GM12891 (cell line): ENCODE results near the gene CHST6.
"Not testable (repeated sequence)": the region's sequence is repeated elsewhere in the genome, so short reads cannot be mapped to it uniquely, and the experiment has no call there.

Source experiments
- DNase-seq: peaks from one replicate; pipeline ENCODE4 v3.0.0; 2011; ENCODE audit warnings: low spot score; ENCODE audit not compliant: insufficient read length
- FAIRE-seq: peaks from 2 replicates; lab custom pipeline; 2011; peaks lifted over from hg19 to GRCh38; lab: Jason Lieb, UNC
- PAX5 ChIP-seq: IDR thresholded peaks from 2 replicates; pipeline ENCODE4 v1.6.1; 2011; ENCODE audit warnings: low read length, moderate library complexity, mild to moderate bottlenecking; ENCODE audit not compliant: insufficient read depth, severe bottlenecking
- POLR2A ChIP-seq: IDR thresholded peaks from 2 replicates; pipeline ENCODE4 v1.6.1; 2011; ENCODE audit warnings: low read depth, low read length, control low read depth
- POLR2AphosphoS5 ChIP-seq: IDR thresholded peaks from 2 replicates; pipeline ENCODE4 v1.6.1; 2011; ENCODE audit warnings: low read depth, low read length, control low read depth
- POU2F2 ChIP-seq: IDR thresholded peaks from 2 replicates; pipeline ENCODE4 v1.6.1; 2011; ENCODE audit warnings: low read depth, mild to moderate bottlenecking, control low read depth, low read length, moderate library complexity
- SPI1 ChIP-seq: IDR thresholded peaks from 2 replicates; pipeline ENCODE4 v1.6.1; 2011; ENCODE audit warnings: low read depth, low read length, control low read depth
- TAF1 ChIP-seq: IDR thresholded peaks from 2 replicates; pipeline ENCODE4 v1.6.1; 2011; ENCODE audit warnings: low read depth, low read length, control low read depth

The CHST6 gene

DNA sequence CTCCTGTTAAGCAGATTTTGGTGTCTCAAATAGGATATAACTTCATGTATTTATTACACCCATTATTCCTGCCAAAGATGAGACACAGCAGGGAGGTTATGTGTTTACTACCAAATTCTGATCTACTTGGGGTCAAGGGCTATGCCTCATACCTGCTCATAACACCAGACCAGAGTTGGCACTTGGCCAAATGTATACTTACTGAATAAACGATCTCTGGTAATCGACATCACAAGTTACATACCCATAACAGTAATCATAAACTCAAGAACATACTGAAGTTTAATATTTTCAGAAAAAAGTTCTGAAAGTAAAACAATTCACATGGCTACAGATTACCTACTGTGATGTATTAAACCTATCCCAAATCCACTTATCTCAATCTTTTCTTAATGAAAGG, 33.7 kb downstream of the CHST6 start:
- FAIRE-seq (no peak), DNase-seq (no peak)
- TF ChIP-seq POU2F2 (no peak), PAX5 (no peak)

DNA sequence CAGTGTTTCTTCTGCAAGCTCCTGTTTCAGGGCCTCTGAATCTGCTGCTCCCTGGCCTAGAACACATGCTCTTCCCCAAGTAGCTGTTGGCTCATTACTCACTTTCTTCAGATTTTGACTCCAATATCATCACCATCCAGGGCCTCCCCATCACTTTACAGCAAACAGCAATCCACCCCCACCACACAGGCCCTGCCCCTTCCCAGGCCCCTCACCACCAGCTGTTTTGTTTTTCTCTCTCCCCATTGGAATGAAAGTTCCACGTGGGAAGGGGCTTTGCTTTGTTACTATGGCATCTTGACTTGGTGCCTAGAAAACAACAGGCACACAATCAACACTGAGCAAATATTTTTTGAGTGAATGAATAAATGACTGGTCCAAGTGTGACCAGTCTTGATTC, 34.8 kb downstream of the CHST6 start:
- TF ChIP-seq POLR2A (no peak), PAX5 (no peak), POU2F2 (no peak), TAF1 (no peak), POLR2AphosphoS5 (no peak)
- FAIRE-seq (no peak), DNase-seq (no peak)

DNA sequence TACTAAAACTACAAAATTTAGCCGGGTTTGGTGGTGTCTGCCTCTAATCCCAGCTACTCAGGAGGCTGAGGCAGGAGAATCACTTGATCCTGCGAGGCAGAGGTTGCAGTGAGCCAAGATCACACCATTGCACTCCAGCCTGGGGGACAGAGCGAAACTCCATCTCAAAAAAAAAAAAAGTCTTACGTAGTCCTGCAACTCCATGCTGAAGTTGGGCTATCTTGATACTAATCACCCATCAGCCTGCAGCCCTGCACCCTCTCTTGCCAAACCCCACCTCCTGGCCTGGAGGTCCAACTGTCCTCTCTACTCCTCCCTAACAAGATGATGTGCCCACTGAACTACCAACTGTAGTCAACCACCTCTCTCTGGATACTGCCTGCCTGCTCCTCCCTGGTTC, 35.5 kb downstream of the CHST6 start:
- FAIRE-seq (no peak), DNase-seq (no peak)
- TF ChIP-seq PAX5 (no peak), POU2F2 (no peak), TAF1 (no peak), POLR2A (no peak), POLR2AphosphoS5 (no peak), SPI1 (no peak)

DNA sequence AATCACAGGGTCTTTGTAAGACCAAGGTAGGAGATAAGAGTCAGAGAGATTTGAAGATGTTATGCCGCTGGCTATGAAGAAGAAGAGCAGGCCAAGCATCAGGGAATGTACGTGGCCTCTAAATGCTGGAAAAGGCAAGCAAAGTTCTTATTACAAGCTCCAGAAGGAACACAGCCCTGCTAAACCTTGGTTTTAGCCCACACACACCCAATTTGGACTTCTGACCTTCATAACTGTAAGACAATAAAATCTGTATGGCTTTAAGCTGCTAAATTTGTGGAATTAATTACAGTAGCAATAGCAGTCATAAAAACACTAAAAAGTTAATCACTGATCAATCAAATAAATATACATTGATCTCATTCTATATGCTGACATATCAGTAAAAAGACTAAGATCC, 36.8 kb downstream of the CHST6 start:
- no peak for DNase-seq
- FAIRE-seq, result no peak
- TF ChIP-seq TAF1, result no peak
- no peak for TF ChIP-seq POLR2A
- no peak for TF ChIP-seq SPI1
- no peak for TF ChIP-seq PAX5
- TF ChIP-seq POLR2AphosphoS5, result no peak

DNA sequence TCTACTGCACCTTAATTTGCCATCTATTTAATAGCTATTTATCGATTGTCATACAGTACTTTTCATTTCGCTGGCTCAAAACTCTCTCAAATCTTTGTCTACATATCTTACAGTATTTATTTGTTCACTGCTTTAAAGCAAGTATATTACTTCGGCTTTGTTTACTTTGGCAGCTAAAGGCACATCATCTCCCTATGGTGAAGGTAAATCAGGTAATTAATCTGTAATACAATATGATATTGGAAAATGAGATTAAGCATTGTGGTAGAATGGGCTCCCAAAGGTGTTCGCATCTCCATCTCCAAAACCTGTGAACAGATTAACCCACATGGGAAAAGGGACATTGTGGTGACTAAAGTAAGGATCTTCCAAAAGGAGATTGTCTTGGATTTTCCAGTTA, 37.2 kb downstream of the CHST6 start:
- FAIRE-seq (no peak), DNase-seq (no peak)
- TF ChIP-seq TAF1, result no peak

DNA sequence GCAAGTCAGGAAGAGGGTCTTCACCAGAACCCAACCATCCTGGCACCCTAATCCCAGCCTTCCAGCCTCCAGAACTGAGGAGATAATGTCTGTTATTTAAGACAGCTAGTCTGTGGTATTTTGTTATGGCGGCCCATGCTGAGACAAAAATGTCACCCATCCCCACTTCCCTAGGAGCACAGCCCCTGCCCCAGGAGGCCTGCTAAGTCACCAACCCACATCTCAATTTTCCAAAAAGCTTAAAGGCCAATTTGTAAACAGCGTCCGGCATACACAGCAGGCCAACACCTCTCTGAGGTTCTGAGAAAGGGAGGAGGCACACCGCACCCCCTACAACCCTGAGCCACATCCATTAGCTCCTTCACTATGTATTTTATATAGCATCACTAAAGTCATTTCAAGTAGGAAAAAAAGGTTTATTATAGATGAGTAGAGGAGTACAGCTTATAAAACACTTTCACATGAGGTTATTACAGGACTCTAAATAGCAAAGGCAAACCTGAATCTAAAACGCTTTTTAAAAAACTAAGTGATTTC, 37.7 kb downstream of the CHST6 start:
- DNase-seq (no peak), FAIRE-seq (no peak)
- TF ChIP-seq SPI1, result no peak
- TF ChIP-seq POLR2A, result no peak
- TF ChIP-seq POU2F2, result no peak
- TF ChIP-seq POLR2AphosphoS5, result no peak
- TF ChIP-seq TAF1, result no peak
- TF ChIP-seq PAX5, result no peak

DNA sequence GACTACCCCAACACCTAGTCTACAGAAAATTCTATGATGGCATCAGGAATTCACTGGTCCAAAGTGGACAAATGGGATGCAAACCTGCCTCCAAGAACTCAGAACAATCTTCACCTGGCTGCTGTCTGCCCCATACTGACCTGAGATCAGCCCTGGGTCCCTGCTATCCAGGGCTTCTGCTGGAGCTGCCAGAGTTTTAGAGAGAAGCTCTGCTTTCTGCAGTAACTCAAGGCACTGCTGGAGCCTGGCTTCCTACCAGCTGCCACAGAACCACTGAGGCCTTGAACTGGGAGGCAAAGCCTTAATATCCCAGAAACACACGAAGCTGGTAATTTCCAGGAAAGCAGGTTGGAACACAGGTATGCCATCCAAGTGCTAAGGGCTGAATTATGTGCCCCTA, 38.3 kb downstream of the CHST6 start:
- FAIRE-seq (no peak), DNase-seq (no peak)
- no peak for TF ChIP-seq POLR2AphosphoS5
- TF ChIP-seq SPI1, result no peak
- no peak for TF ChIP-seq POU2F2
- TF ChIP-seq TAF1, result no peak
- TF ChIP-seq PAX5, result no peak
- no peak for TF ChIP-seq POLR2A

DNA sequence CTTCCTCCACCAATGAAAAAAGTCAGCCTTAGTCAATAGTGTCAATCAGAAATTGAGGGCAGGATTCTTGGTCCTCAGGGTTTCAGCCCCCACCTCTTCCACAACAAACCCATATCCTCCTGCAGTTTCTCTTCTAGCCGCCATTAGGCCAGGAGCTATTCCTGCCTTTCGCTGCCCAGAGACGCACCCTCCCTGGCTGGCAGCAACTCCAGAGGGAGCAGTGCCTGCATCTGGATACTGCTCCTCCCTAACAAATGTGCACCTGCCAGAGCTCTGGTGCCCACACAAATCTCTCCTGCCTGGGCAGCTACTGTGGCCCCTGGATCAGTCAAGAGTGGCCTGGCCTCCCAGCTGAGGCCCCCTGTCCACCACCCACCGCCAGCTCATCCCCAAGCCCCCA, 38.8 kb downstream of the CHST6 start:
- not testable (repeated sequence) for FAIRE-seq, DNase-seq

DNA sequence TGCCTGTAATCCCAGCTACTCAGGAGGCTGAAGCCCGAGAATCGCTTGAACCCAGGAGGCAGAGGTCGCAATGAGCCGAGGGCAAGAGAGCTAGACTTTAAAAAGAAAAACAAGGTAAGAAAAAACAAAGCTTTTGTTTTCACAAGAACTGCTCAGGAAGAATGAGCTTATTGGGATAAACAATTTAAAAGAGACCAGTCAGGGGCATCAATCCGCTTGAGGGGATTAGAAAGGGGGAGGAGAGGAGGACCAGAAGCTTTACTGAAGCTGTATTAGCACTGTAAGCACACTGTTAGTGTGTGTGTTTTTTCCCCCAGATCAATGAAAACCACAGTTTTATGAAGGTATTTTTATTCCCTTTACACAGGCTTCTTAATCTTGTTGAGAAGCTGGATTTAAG, 39.6 kb downstream of the CHST6 start:
- FAIRE-seq (no peak), DNase-seq (no peak)
- no peak for TF ChIP-seq POU2F2
- TF ChIP-seq SPI1, result no peak
- TF ChIP-seq PAX5, result no peak
- TF ChIP-seq TAF1, result no peak
- TF ChIP-seq POLR2AphosphoS5, result no peak
- no peak for TF ChIP-seq POLR2A

DNA sequence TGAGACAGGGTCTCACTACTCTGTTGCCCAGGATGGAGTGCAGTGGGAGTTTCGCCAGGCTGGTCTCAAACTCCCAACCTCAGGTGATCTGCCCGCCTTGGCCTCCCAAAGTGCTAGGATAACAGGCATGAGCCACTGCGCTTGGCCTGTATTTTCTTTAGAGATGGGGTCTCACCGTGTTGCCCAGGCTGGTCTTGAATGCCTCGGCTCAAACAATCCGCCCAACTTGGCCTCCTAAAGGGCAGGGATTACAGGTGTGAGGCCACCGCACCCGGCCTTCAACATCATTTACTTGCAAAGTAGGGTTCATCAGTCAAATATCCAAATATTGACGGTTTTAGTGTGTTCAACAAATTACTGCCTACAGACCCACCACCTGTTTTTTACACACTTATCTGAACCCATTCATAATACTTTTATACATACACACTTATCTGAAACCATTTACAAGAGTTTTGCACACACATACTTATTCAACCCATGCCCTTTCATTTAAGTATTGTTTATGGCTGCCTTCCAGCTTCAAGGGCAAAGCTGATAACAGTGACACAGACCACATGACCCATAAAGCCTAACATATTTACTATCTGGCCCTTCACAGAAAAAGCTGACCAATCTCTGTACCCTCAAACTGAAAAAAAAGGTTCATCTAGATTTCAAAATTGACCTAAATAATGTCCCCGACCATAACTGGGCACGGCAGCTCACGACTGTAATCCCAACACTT, 42.6 kb downstream of the CHST6 start:
- DNase-seq, result no peak
- no peak for TF ChIP-seq POLR2AphosphoS5
- no peak for TF ChIP-seq POU2F2
- no peak for TF ChIP-seq PAX5
- no peak for TF ChIP-seq TAF1
- TF ChIP-seq POLR2A, result no peak
- no peak for TF ChIP-seq SPI1
- no peak for FAIRE-seq

DNA sequence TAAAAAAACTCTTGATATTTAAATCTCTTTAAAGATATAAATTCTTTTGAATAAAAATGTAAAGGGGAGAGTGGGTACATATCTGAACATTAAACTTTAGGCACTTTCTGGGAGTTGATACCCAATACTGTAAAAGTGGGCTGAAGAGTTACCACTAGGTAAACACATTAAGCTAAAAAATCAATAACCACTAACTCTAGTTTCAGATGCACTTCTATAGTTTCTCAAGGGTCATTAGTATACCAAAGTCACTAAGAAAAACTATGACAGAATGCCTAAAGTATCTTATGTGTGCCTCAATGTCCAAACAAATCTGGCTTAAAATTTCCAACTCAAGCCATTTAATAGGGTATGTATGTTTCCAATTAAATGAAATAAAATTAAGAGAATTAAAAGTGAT, 48.8 kb downstream of the CHST6 start:
- FAIRE-seq, result no peak
- TF ChIP-seq TAF1, result no peak
- no peak for TF ChIP-seq POLR2A
- TF ChIP-seq POU2F2, result no peak
- no peak for TF ChIP-seq SPI1
- no peak for DNase-seq
